K562 (cell line): Measurements from ENCODE around the gene GATC. TPM values are rescaled to one million over a fixed set of nuclear protein-coding genes. Genes with fewer than 3 reads are reported as not detected.

ENCODE experiments used
- PTRF ChIP-seq: fragments of 450-650 bp; IDR thresholded peaks from 2 replicates; pipeline ENCODE4 v1.6.1; 2016; ENCODE audit warnings: mild to moderate bottlenecking, missing genetic modification characterization, missing compliant biosample characterization
- ZNF780A ChIP-seq: fragments of 250-450 bp; sonication (Bioruptor Pico); IDR thresholded peaks from 2 replicates; pipeline ENCODE4 v1.5.0; 2021; ENCODE audit warnings: mild to moderate bottlenecking
- polyA plus RNA-seq, 8 experiments: library from polyadenylated mRNA; depleted of rRNA in 4 of 8; stranded (reverse) in 5 of 8; unstranded in 3 of 8; fragments of >200 nt; fragmentation: Nextera tagmentation in 2 of 8; fragmentation: Illumina TruSeq in 1 of 8; extraction: Ambion mirVana in 2 of 8; extraction: Trizol in 1 of 8; gene quantifications; 2 replicates each; pipeline versions ENCODE4 v1.2.1 to v1.2.3, GENCODE V29; 2011 to 2014; ENCODE audit warnings: inconsistent platforms in 1 of 8, missing spikeins in 1 of 8
- total RNA-seq, 7 experiments: library from RNA; depleted of rRNA in 6 of 7; stranded (reverse); fragments of >200 nt in 6 of 7; fragmentation: Illumina TruSeq in 2 of 7; extraction: Trizol in 2 of 7; gene quantifications; 2 replicates each; pipeline versions ENCODE4 v1.2.1 to v1.2.3, GENCODE V29; 2011 to 2021; ENCODE audit warnings: low replicate concordance in 1 of 7
- TF ChIP-seq, protein P1 (sequence below), 2 experiments: fragments of 450-650 bp; IDR thresholded peaks; 2 replicates each; pipeline ENCODE4 v1.6.1; 2018; ENCODE audit warnings: mild to moderate bottlenecking in 2 of 2, low read depth in 1 of 2; ENCODE audit not compliant: partially characterized antibody in 2 of 2
- TF ChIP-seq, protein P2 (sequence below): sonication (generic); IDR thresholded peaks from 2 replicates; pipeline ENCODE4 v1.6.1; 2016
- TF ChIP-seq, protein P3 (sequence below): fragments of 450-650 bp; IDR thresholded peaks from 2 replicates; pipeline ENCODE4 v1.6.1; 2018; ENCODE audit not compliant: partially characterized antibody

Gene GATC
- total and polyA plus RNA-seq, 9 of the 15 experiments (the other 6 are each of a cell fraction or from before 2014, with no cell fraction given), result 5.8 to 52.6 (median 28.2) TPM

DNA sequence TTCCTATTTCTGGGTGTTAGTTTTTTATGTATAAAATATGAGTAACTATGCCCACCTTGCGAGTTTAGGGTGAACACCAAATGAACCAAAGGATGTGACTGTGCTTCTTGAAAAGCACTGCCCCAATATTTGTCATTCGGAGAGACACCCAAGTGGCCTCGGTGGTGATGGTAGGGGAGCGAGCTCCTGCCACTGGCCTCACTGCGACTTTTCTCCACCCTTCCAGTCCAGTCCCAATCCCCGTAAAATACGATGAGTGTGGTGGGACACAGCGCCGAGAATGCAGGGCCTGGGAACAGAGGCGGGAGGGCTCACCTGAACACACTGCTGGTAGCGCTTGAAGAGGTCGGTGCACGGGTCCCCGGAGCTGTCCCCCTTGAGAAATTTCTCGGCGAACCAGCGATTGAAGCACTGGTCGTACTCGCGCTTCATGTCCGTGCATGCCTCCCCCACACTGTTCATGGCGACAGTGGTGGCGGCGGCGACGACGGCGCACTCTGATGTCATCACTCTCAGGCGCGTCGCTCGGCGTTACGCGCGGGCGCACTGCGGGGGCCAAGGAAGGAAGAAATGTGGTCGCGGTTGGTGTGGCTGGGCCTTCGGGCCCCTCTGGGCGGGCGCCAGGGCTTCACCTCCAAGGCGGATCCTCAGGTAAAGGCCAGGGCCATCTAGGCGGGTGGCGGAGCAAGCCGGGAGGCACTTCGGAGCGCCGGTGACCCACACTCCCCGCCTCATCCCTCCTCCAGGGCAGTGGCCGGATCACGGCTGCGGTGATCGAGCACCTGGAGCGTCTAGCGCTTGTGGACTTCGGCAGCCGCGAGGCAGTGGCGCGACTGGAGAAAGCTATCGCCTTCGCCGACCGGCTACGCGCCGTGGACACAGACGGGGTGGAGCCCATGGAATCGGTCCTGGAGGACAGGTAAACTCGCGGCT, at the start of gene GATC, which contains the start of gene TRIAP1 (continued):
- TF ChIP-seq, protein P1, sequence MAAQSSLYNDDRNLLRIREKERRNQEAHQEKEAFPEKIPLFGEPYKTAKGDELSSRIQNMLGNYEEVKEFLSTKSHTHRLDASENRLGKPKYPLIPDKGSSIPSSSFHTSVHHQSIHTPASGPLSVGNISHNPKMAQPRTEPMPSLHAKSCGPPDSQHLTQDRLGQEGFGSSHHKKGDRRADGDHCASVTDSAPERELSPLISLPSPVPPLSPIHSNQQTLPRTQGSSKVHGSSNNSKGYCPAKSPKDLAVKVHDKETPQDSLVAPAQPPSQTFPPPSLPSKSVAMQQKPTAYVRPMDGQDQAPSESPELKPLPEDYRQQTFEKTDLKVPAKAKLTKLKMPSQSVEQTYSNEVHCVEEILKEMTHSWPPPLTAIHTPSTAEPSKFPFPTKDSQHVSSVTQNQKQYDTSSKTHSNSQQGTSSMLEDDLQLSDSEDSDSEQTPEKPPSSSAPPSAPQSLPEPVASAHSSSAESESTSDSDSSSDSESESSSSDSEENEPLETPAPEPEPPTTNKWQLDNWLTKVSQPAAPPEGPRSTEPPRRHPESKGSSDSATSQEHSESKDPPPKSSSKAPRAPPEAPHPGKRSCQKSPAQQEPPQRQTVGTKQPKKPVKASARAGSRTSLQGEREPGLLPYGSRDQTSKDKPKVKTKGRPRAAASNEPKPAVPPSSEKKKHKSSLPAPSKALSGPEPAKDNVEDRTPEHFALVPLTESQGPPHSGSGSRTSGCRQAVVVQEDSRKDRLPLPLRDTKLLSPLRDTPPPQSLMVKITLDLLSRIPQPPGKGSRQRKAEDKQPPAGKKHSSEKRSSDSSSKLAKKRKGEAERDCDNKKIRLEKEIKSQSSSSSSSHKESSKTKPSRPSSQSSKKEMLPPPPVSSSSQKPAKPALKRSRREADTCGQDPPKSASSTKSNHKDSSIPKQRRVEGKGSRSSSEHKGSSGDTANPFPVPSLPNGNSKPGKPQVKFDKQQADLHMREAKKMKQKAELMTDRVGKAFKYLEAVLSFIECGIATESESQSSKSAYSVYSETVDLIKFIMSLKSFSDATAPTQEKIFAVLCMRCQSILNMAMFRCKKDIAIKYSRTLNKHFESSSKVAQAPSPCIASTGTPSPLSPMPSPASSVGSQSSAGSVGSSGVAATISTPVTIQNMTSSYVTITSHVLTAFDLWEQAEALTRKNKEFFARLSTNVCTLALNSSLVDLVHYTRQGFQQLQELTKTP (IDR thresholded peaks at IDR 0.05; ENCODE audit: low read depth in 1 of 2, partially characterized antibody in 2 of 2), result peak in 1 of 2 experiments; percentile 82
- TF ChIP-seq, protein P2, sequence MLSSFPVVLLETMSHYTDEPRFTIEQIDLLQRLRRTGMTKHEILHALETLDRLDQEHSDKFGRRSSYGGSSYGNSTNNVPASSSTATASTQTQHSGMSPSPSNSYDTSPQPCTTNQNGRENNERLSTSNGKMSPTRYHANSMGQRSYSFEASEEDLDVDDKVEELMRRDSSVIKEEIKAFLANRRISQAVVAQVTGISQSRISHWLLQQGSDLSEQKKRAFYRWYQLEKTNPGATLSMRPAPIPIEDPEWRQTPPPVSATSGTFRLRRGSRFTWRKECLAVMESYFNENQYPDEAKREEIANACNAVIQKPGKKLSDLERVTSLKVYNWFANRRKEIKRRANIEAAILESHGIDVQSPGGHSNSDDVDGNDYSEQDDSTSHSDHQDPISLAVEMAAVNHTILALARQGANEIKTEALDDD, result peak; percentile 12; the same call in 1 of the 2 replicates
- TF ChIP-seq ZNF780A (CRISPR knock-in tag) (no peak), PTRF (tag) (no peak)
- TF ChIP-seq, protein P3, sequence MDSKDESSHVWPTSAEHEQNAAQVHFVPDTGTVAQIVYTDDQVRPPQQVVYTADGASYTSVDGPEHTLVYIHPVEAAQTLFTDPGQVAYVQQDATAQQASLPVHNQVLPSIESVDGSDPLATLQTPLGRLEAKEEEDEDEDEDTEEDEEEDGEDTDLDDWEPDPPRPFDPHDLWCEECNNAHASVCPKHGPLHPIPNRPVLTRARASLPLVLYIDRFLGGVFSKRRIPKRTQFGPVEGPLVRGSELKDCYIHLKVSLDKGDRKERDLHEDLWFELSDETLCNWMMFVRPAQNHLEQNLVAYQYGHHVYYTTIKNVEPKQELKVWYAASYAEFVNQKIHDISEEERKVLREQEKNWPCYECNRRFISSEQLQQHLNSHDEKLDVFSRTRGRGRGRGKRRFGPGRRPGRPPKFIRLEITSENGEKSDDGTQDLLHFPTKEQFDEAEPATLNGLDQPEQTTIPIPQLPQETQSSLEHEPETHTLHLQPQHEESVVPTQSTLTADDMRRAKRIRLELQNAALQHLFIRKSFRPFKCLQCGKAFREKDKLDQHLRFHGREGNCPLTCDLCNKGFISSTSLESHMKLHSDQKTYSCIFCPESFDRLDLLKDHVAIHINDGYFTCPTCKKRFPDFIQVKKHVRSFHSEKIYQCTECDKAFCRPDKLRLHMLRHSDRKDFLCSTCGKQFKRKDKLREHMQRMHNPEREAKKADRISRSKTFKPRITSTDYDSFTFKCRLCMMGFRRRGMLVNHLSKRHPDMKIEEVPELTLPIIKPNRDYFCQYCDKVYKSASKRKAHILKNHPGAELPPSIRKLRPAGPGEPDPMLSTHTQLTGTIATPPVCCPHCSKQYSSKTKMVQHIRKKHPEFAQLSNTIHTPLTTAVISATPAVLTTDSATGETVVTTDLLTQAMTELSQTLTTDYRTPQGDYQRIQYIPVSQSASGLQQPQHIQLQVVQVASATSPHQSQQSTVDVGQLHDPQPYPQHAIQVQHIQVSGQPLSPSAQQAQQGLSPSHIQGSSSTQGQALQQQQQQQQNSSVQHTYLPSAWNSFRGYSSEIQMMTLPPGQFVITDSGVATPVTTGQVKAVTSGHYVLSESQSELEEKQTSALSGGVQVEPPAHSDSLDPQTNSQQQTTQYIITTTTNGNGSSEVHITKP, result peak; percentile 37
